GM10266 (cell line): ENCODE data around the gene SH3RF1.
"Not testable (repeated sequence)": the region's sequence is repeated elsewhere in the genome, so short reads cannot be mapped to it uniquely, and the experiment has no call there.

Experiments used
- DNase-seq: peaks from one replicate; pipeline ENCODE4 v3.0.0; 2012; ENCODE audit errors: extremely low spot score
- CTCF ChIP-seq: IDR thresholded peaks from 2 replicates; pipeline ENCODE4 v1.5.1; 2012; ENCODE audit warnings: mild to moderate bottlenecking, low read depth; ENCODE audit not compliant: control insufficient read depth, insufficient read depth; ENCODE audit errors: missing control alignments

Gene SH3RF1

GRCh38 chr4:169309326-169309967, 38.7 kb upstream of the SH3RF1 start:
- DNase-seq = no peak
- no peak for TF ChIP-seq CTCF

DNA sequence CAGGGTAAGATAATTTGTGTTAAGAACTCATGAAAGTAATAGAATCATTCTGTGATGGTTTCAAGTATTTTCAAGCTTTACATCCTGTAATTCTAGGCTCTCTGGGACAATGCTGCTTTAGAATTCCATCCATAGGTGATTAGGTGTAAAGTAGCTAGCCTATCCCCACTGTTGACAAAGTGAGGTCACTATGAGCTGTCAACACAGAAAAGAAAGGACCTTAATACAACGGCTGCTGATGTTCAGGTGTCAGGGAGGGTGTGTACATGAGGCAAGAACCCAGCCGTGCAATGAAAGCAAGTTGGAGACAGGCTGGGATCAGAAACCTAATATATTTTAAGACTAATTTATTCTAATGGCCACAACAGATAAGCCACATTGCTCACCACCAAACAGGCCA, 36.8 kb upstream of the SH3RF1 start:
- DNase-seq = no peak
- TF ChIP-seq CTCF = no peak

- TF ChIP-seq CTCF = no peak
- no peak for DNase-seq
Observed at GRCh38 chr4:169305651-169306050, 34.9 kb upstream of the SH3RF1 start.

GRCh38 chr4:169305173-169305572, 34.4 kb upstream of the SH3RF1 start:
- TF ChIP-seq CTCF = no peak
- no peak for DNase-seq

- TF ChIP-seq CTCF = no peak
- DNase-seq = peak; percentile 27
Observed at GRCh38 chr4:169295822-169296221, 25.1 kb upstream of the SH3RF1 start.

GRCh38 chr4:169293343-169294176, 22.8 kb upstream of the SH3RF1 start:
- no peak for TF ChIP-seq CTCF
- DNase-seq = peak; percentile 48

- DNase-seq = not testable (repeated sequence)
Observed at GRCh38 chr4:169287983-169288382, 17.2 kb upstream of the SH3RF1 start.
